Activated CD4-positive, CD25-positive, alpha-beta regulatory T cell treated with anti-CD3 and anti-CD28 coated beads, Interleukin-2, amount 50 U/mL, for 16 hours (primary cell): ENCODE measurements around the gene ATP6AP1.

Experiments used
- DNase-seq: peaks from one replicate; pipeline ENCODE4 v3.0.0-alpha.2; 2020; ENCODE audit warnings: low read depth, low spot score

Gene ATP6AP1

GRCh38 chrX:154448484-154448883 lies 20.0 kb downstream of the ATP6AP1 start:
- no peak for DNase-seq

GRCh38 chrX:154449618-154450017 lies 21.1 kb downstream of the ATP6AP1 start:
- no peak for DNase-seq

GRCh38 chrX:154450312-154450711 lies 21.8 kb downstream of the ATP6AP1 start:
- DNase-seq = no peak

GRCh38 chrX:154452823-154453222 lies 24.3 kb downstream of the ATP6AP1 start:
- no peak for DNase-seq

GRCh38 chrX:154457491-154458115 lies 29.1 kb downstream of the ATP6AP1 start:
- peak; percentile 8 for DNase-seq

- peak; percentile 39 for DNase-seq
Observed at GRCh38 chrX:154458116-154458953, 29.9 kb downstream of the ATP6AP1 start, which contains the start of gene PLXNA3. TSS of gene PLXNA3 (plus strand) at chrX:154458281. CDS start at chrX:154460184, 1,903 bp downstream.

- no peak for DNase-seq
Observed at GRCh38 chrX:154458954-154459778, 30.7 kb downstream of the ATP6AP1 start.

GRCh38 chrX:154459832-154460231 lies 31.4 kb downstream of the ATP6AP1 start:
- no peak for DNase-seq

- no peak for DNase-seq
Observed at GRCh38 chrX:154460326-154460725, 31.8 kb downstream of the ATP6AP1 start.

GRCh38 chrX:154462396-154462795 lies 33.9 kb downstream of the ATP6AP1 start:
- no peak for DNase-seq

GRCh38 chrX:154463611-154464220 lies 35.2 kb downstream of the ATP6AP1 start:
- no peak for DNase-seq

GRCh38 chrX:154464806-154465365 lies 36.4 kb downstream of the ATP6AP1 start:
- no peak for DNase-seq

GRCh38 chrX:154465601-154466000 lies 37.1 kb downstream of the ATP6AP1 start:
- DNase-seq = no peak

GRCh38 chrX:154466036-154466435 lies 37.6 kb downstream of the ATP6AP1 start:
- DNase-seq = no peak

- no peak for DNase-seq
Observed at GRCh38 chrX:154466907-154467306, 38.4 kb downstream of the ATP6AP1 start.

GRCh38 chrX:154467556-154467955 lies 39.1 kb downstream of the ATP6AP1 start:
- no peak for DNase-seq

- no peak for DNase-seq
Observed at GRCh38 chrX:154468217-154468616, 39.7 kb downstream of the ATP6AP1 start.

GRCh38 chrX:154469114-154469513 lies 40.6 kb downstream of the ATP6AP1 start:
- no peak for DNase-seq

- DNase-seq = no peak
Observed at GRCh38 chrX:154469880-154470279, 41.4 kb downstream of the ATP6AP1 start.

- DNase-seq = no peak
Observed at GRCh38 chrX:154470434-154470833, 42.0 kb downstream of the ATP6AP1 start.

- no peak for DNase-seq
Observed at GRCh38 chrX:154470914-154471568, 42.6 kb downstream of the ATP6AP1 start.
